GM18508 (cell line): ENCODE data around the gene FANK1.
A peak's percentile ranks its signal among the peaks of the same experiment; 100 is the strongest.

ENCODE experiments used
- ATAC-seq: cut with Tn5 transposase; IDR thresholded peaks from one replicate; pipeline ENCODE4 v1.9.1; 2021; ENCODE audit warnings: moderate number of reproducible peaks; ENCODE audit not compliant: insufficient read depth, unreplicated experiment

The FANK1 gene

GRCh38 chr10:125896088-125896934 is at the start of gene FANK1:
TSS of gene FANK1 (plus strand) at chr10:125896564. CDS start at chr10:125896643, 79 bp downstream.
- ATAC-seq: peak; percentile 67

- no peak for ATAC-seq
Observed at GRCh38 chr10:125846894-125847293, 49.5 kb upstream of the FANK1 start.

- no peak for ATAC-seq
Observed at GRCh38 chr10:125848371-125848770, 48.0 kb upstream of the FANK1 start.

- no peak for ATAC-seq
Observed at GRCh38 chr10:125848857-125849256, 47.5 kb upstream of the FANK1 start.

- ATAC-seq: no peak
Observed at GRCh38 chr10:125849448-125849847, 46.9 kb upstream of the FANK1 start.

- ATAC-seq: no peak
Observed at GRCh38 chr10:125850766-125851731, 45.3 kb upstream of the FANK1 start.

GRCh38 chr10:125852487-125852886 is 43.9 kb upstream of the FANK1 start:
- ATAC-seq: no peak

- ATAC-seq: no peak
Observed at GRCh38 chr10:125857185-125857760, 39.1 kb upstream of the FANK1 start.

GRCh38 chr10:125859128-125859817 is 37.1 kb upstream of the FANK1 start:
- ATAC-seq: no peak

GRCh38 chr10:125865120-125865519 is 31.2 kb upstream of the FANK1 start:
- ATAC-seq: no peak

- no peak for ATAC-seq
Observed at GRCh38 chr10:125866421-125867029, 29.8 kb upstream of the FANK1 start.

GRCh38 chr10:125868372-125868975 is 27.9 kb upstream of the FANK1 start:
- no peak for ATAC-seq

- ATAC-seq: no peak
Observed at GRCh38 chr10:125871338-125871737, 25.0 kb upstream of the FANK1 start.

- ATAC-seq: no peak
Observed at GRCh38 chr10:125878957-125879835, 17.2 kb upstream of the FANK1 start.

- ATAC-seq: no peak
Observed at GRCh38 chr10:125880719-125881118, 15.6 kb upstream of the FANK1 start.

- no peak for ATAC-seq
Observed at GRCh38 chr10:125881192-125881591, 15.2 kb upstream of the FANK1 start, which contains the start of gene DHX32. TSS of gene DHX32 (minus strand) at chr10:125881292. CDS start at chr10:125880824, 468 bp downstream.

GRCh38 chr10:125882596-125882995 is 13.8 kb upstream of the FANK1 start:
- ATAC-seq: no peak

GRCh38 chr10:125883211-125883610 is 13.2 kb upstream of the FANK1 start:
- no peak for ATAC-seq
